Trophoblast cell (in vitro differentiated cells and primary cell): Measurements from ENCODE around the gene MACROD2.

Source experiments
- DNase-seq, 2 donors: peaks; one replicate each; pipeline ENCODE4 v3.0.0-alpha.2; 2016
- H2AFZ ChIP-seq: 2 replicates; pipeline ENCODE4 v1.6.1; 2013; ENCODE audit warnings: low read length, moderate library complexity, mild to moderate bottlenecking; ENCODE audit not compliant: insufficient read depth, poor library complexity
- H2AK5ac ChIP-seq: 2 replicates; pipeline ENCODE4 v1.6.1; 2013; ENCODE audit warnings: mild to moderate bottlenecking, low read length
- H2BK120ac ChIP-seq: 2 replicates; pipeline ENCODE4 v1.6.1; 2013; ENCODE audit warnings: low read length, mild to moderate bottlenecking, moderate library complexity; ENCODE audit not compliant: insufficient read depth, poor library complexity
- H2BK12ac ChIP-seq: 2 replicates; pipeline ENCODE4 v1.6.1; 2013; ENCODE audit warnings: mild to moderate bottlenecking, low read length, moderate library complexity
- H2BK5ac ChIP-seq: 2 replicates; pipeline ENCODE4 v1.6.1; 2013; ENCODE audit warnings: low read length, low read depth, moderate library complexity, mild to moderate bottlenecking; ENCODE audit not compliant: poor library complexity
- H3K14ac ChIP-seq: 2 replicates; pipeline ENCODE4 v1.6.1; 2013; ENCODE audit warnings: mild to moderate bottlenecking, low read length
- H3K18ac ChIP-seq: 2 replicates; pipeline ENCODE4 v1.6.1; 2013; ENCODE audit warnings: mild to moderate bottlenecking, low read length
- H3K23ac ChIP-seq: 2 replicates; pipeline ENCODE4 v1.6.1; 2013; ENCODE audit warnings: low read length
- H3K27ac ChIP-seq: 2 replicates; pipeline ENCODE4 v1.5.1; 2013; ENCODE audit warnings: low read depth, mild to moderate bottlenecking, inconsistent platforms, low read length, moderate library complexity
- H3K27me3 ChIP-seq: 2 replicates; pipeline ENCODE4 v1.6.1; 2013; ENCODE audit warnings: inconsistent platforms, mild to moderate bottlenecking, low read length, moderate library complexity; ENCODE audit not compliant: insufficient read depth
- H3K36me3 ChIP-seq, 2 experiments: 1 replicate in 1 of 2; 2 replicates in 1 of 2; pipeline ENCODE4 v1.6.1; 2013; ENCODE audit warnings: low read length in 2 of 2, mild to moderate bottlenecking in 2 of 2, moderate library complexity in 1 of 2; ENCODE audit not compliant: insufficient read depth in 2 of 2, control insufficient read depth in 1 of 2
- H3K4ac ChIP-seq: 2 replicates; pipeline ENCODE4 v1.6.1; 2013; ENCODE audit warnings: low read depth, mild to moderate bottlenecking, low read length, moderate library complexity
- H3K4me1 ChIP-seq, 2 experiments: 1 replicate in 1 of 2; 2 replicates in 1 of 2; pipeline ENCODE4 v1.6.1; 2013; ENCODE audit warnings: low read length in 2 of 2, mild to moderate bottlenecking in 2 of 2, moderate library complexity in 1 of 2; ENCODE audit not compliant: insufficient read depth in 2 of 2, control insufficient read depth in 1 of 2
- H3K4me2 ChIP-seq: 2 replicates; pipeline ENCODE4 v1.6.1; 2013; ENCODE audit warnings: inconsistent platforms, mild to moderate bottlenecking, low read length, moderate library complexity
- H3K4me3 ChIP-seq: 2 replicates; pipeline ENCODE4 v1.5.1; 2013; ENCODE audit warnings: mild to moderate bottlenecking, low read depth, low read length, inconsistent platforms
- H3K79me1 ChIP-seq: one replicate; pipeline ENCODE4 v1.6.1; 2013; ENCODE audit warnings: low read length
- H3K79me2 ChIP-seq: 2 replicates; pipeline ENCODE4 v1.6.1; 2013; ENCODE audit warnings: low read length, mild to moderate bottlenecking; ENCODE audit not compliant: control insufficient read depth, insufficient read depth, poor library complexity
- H3K9ac ChIP-seq: 2 replicates; pipeline ENCODE4 v1.6.1; 2013; ENCODE audit warnings: mild to moderate bottlenecking, low read length
- H3K9me3 ChIP-seq: 2 replicates; pipeline ENCODE4 v1.6.1; 2013; ENCODE audit warnings: low read depth, mild to moderate bottlenecking, control low read depth, inconsistent platforms, low read length; ENCODE audit not compliant: insufficient read depth
- H4K12ac ChIP-seq: 2 replicates; pipeline ENCODE4 v1.6.1; 2013; ENCODE audit warnings: low read depth, mild to moderate bottlenecking, low read length, moderate library complexity
- H4K8ac ChIP-seq: 2 replicates; pipeline ENCODE4 v1.6.1; 2013; ENCODE audit warnings: low read depth, mild to moderate bottlenecking, low read length, moderate library complexity
- H4K91ac ChIP-seq: one replicate; pipeline ENCODE4 v1.6.1; 2013; ENCODE audit warnings: low read depth, mild to moderate bottlenecking, low read length, moderate library complexity
- WGBS: extraction: QIAGEN DNeasy Blood & Tissue Kit; methylation state at CpG from one replicate; pipeline ENCODE4 v1.1.7; 2013; ENCODE audit warnings: missing lambda C conversion rate; ENCODE audit not compliant: insufficient read length, insufficient coverage; ENCODE audit errors: extremely low coverage; 5-methylcytosine and 5-hydroxymethylcytosine counted together

The MACROD2 gene

GRCh38 chr20:14178952-14179351 lies 183.6 kb downstream of the MACROD2 start:
- H3K79me1 ChIP-seq: no peaks in the 10 kb centered on the region
- H3K18ac ChIP-seq: no peak overlapping the region
- no peaks in the 10 kb centered on the region for H3K9me3 ChIP-seq
- no peak overlapping the region for H2AFZ ChIP-seq
- no peaks in the 10 kb centered on the region for H3K36me3 ChIP-seq
- H3K4me3 ChIP-seq: no peak overlapping the region
- no peak overlapping the region for H2BK120ac ChIP-seq
- no peak overlapping the region for H3K27ac ChIP-seq
- DNase-seq: peak in 1 of 2 donors; percentile 11
- no peak overlapping the region for H3K23ac ChIP-seq
- H3K4me2 ChIP-seq: no peak overlapping the region
- H3K4ac ChIP-seq: no peak overlapping the region
- no peak overlapping the region for H4K91ac ChIP-seq
- no peak overlapping the region for H4K8ac ChIP-seq
- no peak overlapping the region for H4K12ac ChIP-seq
- no peaks in the 10 kb centered on the region for H3K27me3 ChIP-seq
- H2BK5ac ChIP-seq: no peak overlapping the region
- H2BK12ac ChIP-seq: no peak overlapping the region
- H2AK5ac ChIP-seq: no peak overlapping the region
- no peak overlapping the region for H3K9ac ChIP-seq
- H3K79me2 ChIP-seq: no peaks in the 10 kb centered on the region
- H3K14ac ChIP-seq: no peak overlapping the region
- no peaks in the 10 kb centered on the region for H3K4me1 ChIP-seq

- H4K91ac ChIP-seq: no peak overlapping the region
- H2BK5ac ChIP-seq: no peak overlapping the region
- H2BK120ac ChIP-seq: no peak overlapping the region
- H3K27ac ChIP-seq: no peak overlapping the region
- H3K4me2 ChIP-seq: no peak overlapping the region
- no peaks in the 10 kb centered on the region for H3K79me1 ChIP-seq
- no peaks in the 10 kb centered on the region for H3K9me3 ChIP-seq
- no peak overlapping the region for H3K14ac ChIP-seq
- no peaks in the 10 kb centered on the region for H3K36me3 ChIP-seq
- no peaks in the 10 kb centered on the region for H3K27me3 ChIP-seq
- no peak overlapping the region for H4K8ac ChIP-seq
- no peaks in the 10 kb centered on the region for H3K4me1 ChIP-seq
- H2BK12ac ChIP-seq: no peak overlapping the region
- no peak overlapping the region for H3K23ac ChIP-seq
- DNase-seq: no peak
- H2AK5ac ChIP-seq: no peak overlapping the region
- no CpG with 5 or more reads among the region's 1 CpG for WGBS
- no peak overlapping the region for H3K9ac ChIP-seq
- no peaks in the 10 kb centered on the region for H3K79me2 ChIP-seq
- no peak overlapping the region for H3K4ac ChIP-seq
- no peak overlapping the region for H4K12ac ChIP-seq
- no peak overlapping the region for H3K4me3 ChIP-seq
- no peak overlapping the region for H3K18ac ChIP-seq
- no peak overlapping the region for H2AFZ ChIP-seq
Observed at GRCh38 chr20:14189794-14190402, 194.6 kb downstream of the MACROD2 start.

GRCh38 chr20:14191559-14191958 lies 196.2 kb downstream of the MACROD2 start:
- no peak for DNase-seq

GRCh38 chr20:14193443-14193842 lies 198.1 kb downstream of the MACROD2 start:
- WGBS: no CpG with 5 or more reads among the region's 4 CpGs

More at GRCh38 chr20:14191559-14191958, 196.2 kb downstream of the MACROD2 start:
- H3K4me1 ChIP-seq: no peaks in the 10 kb centered on the region
- no peak overlapping the region for H2BK120ac ChIP-seq
- H3K23ac ChIP-seq: no peak overlapping the region
- H3K18ac ChIP-seq: no peak overlapping the region
- no peak overlapping the region for H3K4ac ChIP-seq
- no peak overlapping the region for H3K27ac ChIP-seq
- no peak overlapping the region for H2AK5ac ChIP-seq
- no peaks in the 10 kb centered on the region for H3K79me2 ChIP-seq
- no peak overlapping the region for H3K4me3 ChIP-seq
- no peak overlapping the region for H2AFZ ChIP-seq
- no peak overlapping the region for H2BK12ac ChIP-seq
- no peak overlapping the region for H4K91ac ChIP-seq
- no peak overlapping the region for H4K12ac ChIP-seq
- H3K4me2 ChIP-seq: no peak overlapping the region
- no peak overlapping the region for H4K8ac ChIP-seq
- H3K9me3 ChIP-seq: no peaks in the 10 kb centered on the region
- no peaks in the 10 kb centered on the region for H3K27me3 ChIP-seq
- no peak overlapping the region for H3K14ac ChIP-seq
- no peak overlapping the region for H3K9ac ChIP-seq
- no peaks in the 10 kb centered on the region for H3K36me3 ChIP-seq
- no peaks in the 10 kb centered on the region for H3K79me1 ChIP-seq
- H2BK5ac ChIP-seq: no peak overlapping the region

More at GRCh38 chr20:14193443-14193842, 198.1 kb downstream of the MACROD2 start:
- no peak for DNase-seq
- Histone ChIP-seq H4K91ac (no peak overlapping the region), H3K18ac (no peak overlapping the region), H3K4me3 (no peak overlapping the region), H4K8ac (no peak overlapping the region), H3K27me3 (no peaks in the 10 kb centered on the region), H3K79me1 (no peaks in the 10 kb centered on the region), H3K9me3 (no peaks in the 10 kb centered on the region), H2AK5ac (no peak overlapping the region), H2AFZ (no peak overlapping the region), H3K23ac (peak overlapping the region; percentile 41), H4K12ac (no peak overlapping the region), H3K4ac (no peak overlapping the region), H2BK5ac (no peak overlapping the region), H2BK12ac (no peak overlapping the region), H3K36me3 (no peaks in the 10 kb centered on the region), H2BK120ac (no peak overlapping the region), H3K9ac (no peak overlapping the region), H3K27ac (no peak overlapping the region), H3K14ac (no peak overlapping the region), H3K4me2 (no peak overlapping the region), H3K79me2 (no peaks in the 10 kb centered on the region), H3K4me1 (no peaks in the 10 kb centered on the region)
